GM04503 (cell line): Measurements from ENCODE around the gene ANO6.
"Not testable (repeated sequence)": the region's sequence is repeated elsewhere in the genome, so short reads cannot be mapped to it uniquely, and the experiment has no call there.

Experiments
- DNase-seq: peaks from one replicate; pipeline ENCODE4 v3.0.0-alpha.2; 2012; ENCODE audit warnings: low read depth

The ANO6 gene

GRCh38 chr12:45215419-45216229 lies at the start of gene ANO6:
Gene ANO6 (plus strand): TSS chr12:45216095. CDS start chr12:45216322, 227 bp downstream.
- DNase-seq: no peak

DNA sequence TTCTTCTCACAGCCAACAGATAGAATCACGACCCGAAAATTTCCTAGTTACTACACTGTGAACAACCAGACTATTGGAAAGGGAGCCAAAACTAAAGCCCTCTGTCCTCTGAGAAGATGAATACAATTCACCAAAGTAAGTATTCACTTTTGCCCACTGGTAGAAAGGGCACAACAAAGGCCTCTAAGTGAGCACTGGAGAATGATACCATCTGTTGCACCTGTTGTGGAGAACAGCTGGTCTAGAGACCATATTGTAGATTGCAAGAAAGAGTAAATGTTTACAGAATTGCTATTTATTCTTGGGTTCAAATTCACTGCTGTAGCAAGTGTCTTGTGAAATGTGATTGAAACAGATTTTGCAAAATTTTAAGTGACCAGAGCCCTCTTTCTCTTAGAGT lies 46.9 kb upstream of the ANO6 start:
- DNase-seq: no peak

DNA sequence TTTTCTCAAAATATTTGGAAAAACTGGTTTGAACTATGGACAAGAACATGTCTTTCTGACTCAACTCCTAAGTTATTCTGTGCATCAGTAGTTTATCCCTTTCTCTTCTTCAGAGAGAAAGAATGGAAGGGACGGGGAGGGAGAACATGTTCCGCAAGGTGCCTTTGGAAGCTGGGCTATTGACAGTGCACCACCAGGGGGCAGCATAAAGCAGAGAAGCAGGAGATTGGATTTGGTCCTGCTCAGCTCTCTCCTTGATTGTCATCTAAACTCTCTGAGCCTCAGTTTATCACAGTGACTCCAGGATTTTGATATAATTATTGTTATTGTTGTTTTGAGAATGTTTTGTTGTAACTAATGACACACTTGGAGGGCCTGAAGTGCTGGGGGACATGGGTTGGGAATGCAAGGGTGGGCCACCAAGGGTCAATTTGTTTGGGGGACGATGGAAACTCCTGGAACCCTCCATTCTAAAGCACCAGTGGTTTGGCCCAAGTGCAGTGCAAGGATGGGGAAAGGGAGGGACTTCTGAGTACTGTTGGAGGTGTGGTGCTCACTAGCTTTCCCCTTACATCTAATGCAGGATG lies 45.3 kb upstream of the ANO6 start:
- no peak for DNase-seq

DNA sequence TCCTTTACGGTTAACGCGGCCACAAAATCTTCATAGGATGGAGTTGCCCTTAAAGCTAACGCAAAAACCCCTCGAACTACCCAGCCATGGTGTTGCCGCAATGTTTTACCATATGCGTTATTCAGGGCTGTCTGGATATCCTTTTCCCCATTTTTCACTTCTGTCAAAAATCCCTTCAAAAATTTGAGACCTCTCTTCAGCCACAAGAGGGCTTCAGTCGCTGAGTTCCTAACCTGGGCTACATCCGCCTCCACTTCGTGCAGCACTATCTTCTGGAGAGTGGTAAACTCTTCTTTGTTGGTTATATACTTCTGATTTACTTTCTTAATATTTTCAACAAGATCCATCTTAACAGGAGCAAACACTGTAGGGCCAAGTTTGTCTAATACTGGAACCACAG lies 42.6 kb upstream of the ANO6 start:
- DNase-seq: not testable (repeated sequence)

GRCh38 chr12:45174595-45174994 lies 41.3 kb upstream of the ANO6 start:
- DNase-seq: no peak

- DNase-seq: no peak
Measured at GRCh38 chr12:45178771-45179170, 37.1 kb upstream of the ANO6 start.

GRCh38 chr12:45182511-45182910 lies 33.4 kb upstream of the ANO6 start:
- no peak for DNase-seq

DNA sequence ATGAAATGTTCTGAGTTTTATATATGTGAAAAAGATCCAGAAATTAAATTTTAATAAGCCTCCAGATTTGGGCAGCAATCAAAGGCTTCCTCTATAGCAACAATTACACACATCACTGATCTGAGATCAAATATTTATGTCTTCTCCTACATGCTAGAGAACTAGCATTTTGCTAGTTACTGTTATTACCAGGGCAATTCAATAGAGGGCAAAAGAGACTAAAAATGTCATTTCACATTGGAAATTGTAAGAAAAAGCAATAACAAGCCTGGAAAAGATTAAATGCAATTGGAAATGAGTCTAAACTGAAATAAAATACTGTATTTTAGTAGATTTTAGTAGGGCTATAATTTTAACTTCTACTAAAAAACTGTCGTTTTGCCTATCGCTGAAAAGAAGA lies 32.6 kb upstream of the ANO6 start:
- no peak for DNase-seq

DNA sequence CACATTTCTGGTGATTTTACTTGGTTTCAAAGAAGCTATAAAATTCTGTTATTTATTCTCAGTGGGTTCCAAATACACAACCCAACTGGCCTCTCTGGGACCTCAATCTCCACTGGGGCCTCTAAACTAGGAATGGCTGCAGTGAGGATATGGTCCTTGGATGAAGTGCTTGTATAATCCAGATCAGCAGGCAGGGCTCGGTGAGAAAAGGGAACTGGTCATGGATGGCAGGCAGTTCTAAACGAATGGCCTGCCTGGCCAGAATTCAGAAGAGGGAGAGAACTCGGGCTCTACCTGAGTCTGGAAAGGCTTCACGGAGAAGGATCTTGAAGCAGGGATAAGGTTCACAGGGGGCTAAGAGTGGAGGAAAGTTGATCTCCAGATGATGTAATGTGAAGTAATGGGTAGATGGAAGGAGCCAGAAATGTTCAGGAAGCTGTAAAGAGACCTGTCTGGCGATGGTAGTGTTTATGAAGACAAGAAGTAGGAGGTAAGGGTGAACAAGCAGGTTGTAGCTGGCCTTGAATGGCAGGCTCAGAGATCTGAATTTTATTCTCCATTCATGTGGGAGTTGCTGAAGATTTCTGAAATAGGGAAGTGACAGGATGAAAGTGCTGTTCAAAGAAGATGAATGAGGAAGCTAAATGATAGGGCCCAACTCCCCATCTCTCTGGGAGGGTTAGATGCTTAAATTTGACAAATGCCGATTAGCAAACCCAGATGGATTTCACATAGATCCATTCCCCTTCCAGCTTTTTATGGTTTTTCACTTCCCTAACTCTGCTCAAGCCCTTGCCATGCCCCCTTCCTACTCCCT lies 31.5 kb upstream of the ANO6 start:
- DNase-seq: no peak

DNA sequence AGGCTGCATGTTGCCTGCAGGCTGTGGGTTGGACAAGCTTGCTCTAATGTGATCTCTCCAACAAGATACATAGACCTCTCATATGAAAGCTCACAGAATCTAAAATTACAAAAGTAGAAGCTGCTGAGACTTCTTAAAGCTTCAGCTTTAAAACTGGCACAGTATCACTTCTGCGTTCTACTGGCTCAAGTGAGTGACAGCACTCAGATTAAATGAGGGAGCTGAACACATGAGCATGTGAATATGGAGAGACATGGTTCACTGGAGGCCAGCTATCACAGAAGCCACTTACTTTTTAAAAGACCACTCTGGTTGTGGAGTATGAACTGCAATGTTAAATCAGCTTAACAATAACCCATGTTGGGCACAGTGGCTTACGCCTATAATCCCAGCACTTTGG lies 29.1 kb upstream of the ANO6 start:
- DNase-seq: no peak

- DNase-seq: no peak
Measured at GRCh38 chr12:45189766-45190403, 26.0 kb upstream of the ANO6 start.

DNA sequence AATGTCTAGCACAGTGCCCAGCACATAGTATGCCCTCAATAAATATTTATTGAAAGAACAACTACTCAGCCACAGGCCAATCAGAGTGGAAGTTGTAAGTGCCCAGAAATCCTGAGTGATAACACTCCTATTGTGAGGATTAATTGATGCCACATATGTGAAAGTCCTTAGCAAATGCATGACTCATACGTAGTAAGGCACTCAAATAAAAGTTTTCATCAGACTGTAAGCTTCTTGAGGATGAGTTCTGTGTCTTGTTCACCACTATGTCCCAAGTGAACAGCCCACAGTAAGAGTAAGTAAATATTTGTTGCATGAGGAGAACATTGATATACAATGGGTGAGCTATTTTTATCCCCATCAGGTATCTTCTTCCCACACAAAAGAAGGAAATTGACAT lies 24.7 kb upstream of the ANO6 start:
- DNase-seq: no peak

DNA sequence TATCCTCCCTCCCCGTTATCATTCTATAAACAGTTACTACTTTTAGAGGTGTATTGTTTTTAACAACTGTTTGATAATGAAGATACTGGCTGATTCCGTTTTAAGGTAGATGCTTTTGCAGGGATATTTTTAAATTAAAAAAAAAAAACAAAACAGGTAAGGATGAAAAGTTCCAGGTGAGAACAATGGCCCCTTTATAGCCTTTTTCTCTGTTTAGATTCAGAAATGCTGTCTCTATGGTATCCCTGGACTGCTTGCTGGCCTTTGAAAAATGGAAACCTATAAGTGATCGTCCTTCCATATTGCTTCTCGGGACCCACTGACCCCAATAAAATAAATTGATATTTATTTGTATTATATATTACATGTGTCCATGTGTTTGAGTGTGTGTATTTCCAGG lies 23.2 kb upstream of the ANO6 start:
- DNase-seq: no peak

DNA sequence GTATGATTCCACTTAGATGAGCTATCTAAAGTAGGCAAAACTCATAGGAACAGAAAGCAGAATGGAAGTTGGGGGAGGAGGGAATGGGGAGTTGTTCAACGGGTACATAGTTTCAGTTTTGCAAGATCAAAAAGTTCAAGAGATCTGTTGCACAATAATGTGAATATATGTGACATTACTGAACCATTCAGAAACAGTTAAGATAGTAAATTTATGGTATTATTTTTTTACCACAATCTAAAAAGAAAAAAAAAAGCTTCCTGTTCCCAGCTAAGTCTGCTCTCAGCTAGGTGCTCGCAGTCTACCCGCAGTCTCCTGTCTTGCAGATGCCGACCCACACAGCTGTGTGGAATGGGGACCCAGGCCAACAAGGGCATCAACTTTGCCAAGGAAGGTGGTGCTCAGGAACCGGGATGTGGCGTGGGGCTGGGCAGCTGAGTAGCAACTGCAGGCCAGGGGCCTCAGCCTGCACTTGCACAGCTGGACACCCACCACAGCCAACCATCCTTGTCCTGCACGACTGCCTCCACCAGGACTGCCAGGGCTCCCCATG lies 15.3 kb upstream of the ANO6 start:
- no peak for DNase-seq

GRCh38 chr12:45203767-45204166 lies 12.1 kb upstream of the ANO6 start:
- DNase-seq: no peak

DNA sequence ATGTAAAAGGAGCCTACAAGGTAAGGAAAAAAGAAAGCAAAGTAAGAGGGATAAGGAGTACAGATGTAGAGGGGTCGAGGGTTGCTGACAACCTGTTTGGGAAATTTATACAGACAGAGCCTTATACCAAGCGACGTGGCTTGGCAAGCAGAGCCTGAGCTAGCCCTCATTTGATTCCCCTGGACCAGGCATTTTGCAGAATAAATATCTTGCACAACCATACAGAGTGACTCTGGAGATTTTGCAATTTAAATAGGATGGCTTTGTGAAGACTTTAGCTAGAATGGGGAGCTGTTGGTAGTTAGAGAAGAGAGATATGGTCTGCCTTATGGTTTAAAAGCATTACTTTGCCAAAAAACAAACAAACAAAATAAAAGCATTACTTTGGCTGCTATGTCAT lies 11.1 kb upstream of the ANO6 start:
- no peak for DNase-seq

GRCh38 chr12:45205165-45205825 lies 10.6 kb upstream of the ANO6 start:
- no peak for DNase-seq

- DNase-seq: no peak
Measured at GRCh38 chr12:45208604-45209487, 7.0 kb upstream of the ANO6 start.

DNA sequence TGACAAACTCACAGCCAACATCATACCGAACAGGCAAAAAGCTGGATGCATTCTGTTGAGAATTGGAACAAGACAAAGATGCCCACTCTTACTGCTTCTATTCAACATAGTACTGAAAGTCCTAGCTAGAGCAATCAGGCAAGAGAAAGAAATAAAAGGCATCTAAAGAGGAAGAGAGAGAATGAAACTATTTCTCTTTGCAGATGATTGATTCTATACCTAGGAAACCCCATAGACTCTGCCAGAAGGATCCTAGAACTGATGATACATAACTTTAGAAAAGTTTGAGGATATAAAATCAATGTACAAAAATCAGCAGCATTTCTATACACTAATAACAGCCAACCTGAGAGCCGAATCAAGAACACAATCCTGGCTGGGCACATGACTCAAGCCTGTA lies 6.1 kb upstream of the ANO6 start:
- no peak for DNase-seq

- no peak for DNase-seq
Measured at GRCh38 chr12:45212064-45212463, 3.8 kb upstream of the ANO6 start.

GRCh38 chr12:45213107-45213506 lies 2.8 kb upstream of the ANO6 start:
- no peak for DNase-seq
